GM23338 (cell line): Measurements from ENCODE around the gene FAT1. TPM values are rescaled to one million over a fixed set of nuclear protein-coding genes. Genes with fewer than 3 reads are reported as not detected.

Source experiments
- ATAC-seq: fragments of 200-7000 bp; cut with Tn5 transposase; 3 replicates; pipeline ENCODE4 v1.9.1; 2020
- DNase-seq: peaks from one replicate; pipeline ENCODE4 v3.0.0-alpha.2; 2015; ENCODE audit warnings: low spot score
- H2AFZ ChIP-seq: fragments of 200-600 bp; sonication (generic); 2 replicates; pipeline ENCODE4 v1.8.0; 2016; ENCODE audit warnings: antibody characterized with exemption, mild to moderate bottlenecking, moderate library complexity
- H3F3A ChIP-seq: fragments of 200-600 bp; sonication (generic); replicated peaks from 2 replicates; pipeline ENCODE4 v1.8.0; 2017; ENCODE audit warnings: antibody characterized with exemption, mixed run types, low read depth
- H3K27ac ChIP-seq: fragments of 200-600 bp; sonication (generic); 2 replicates; pipeline ENCODE4 v1.6.1; 2016; ENCODE audit warnings: low read depth
- H3K27me3 ChIP-seq: fragments of 200-600 bp; sonication (generic); 2 replicates; pipeline ENCODE4 v1.8.0; 2016; ENCODE audit warnings: mild to moderate bottlenecking, mixed run types, moderate library complexity; ENCODE audit not compliant: insufficient read depth
- H3K36me3 ChIP-seq: fragments of 200-600 bp; sonication (generic); 2 replicates; pipeline ENCODE4 v1.8.0; 2016; ENCODE audit warnings: mild to moderate bottlenecking; ENCODE audit not compliant: insufficient read depth
- H3K4me1 ChIP-seq: fragments of 200-600 bp; sonication (generic); 2 replicates; pipeline ENCODE4 v1.8.0; 2016; ENCODE audit warnings: mild to moderate bottlenecking, moderate library complexity; ENCODE audit not compliant: insufficient read depth
- H3K4me2 ChIP-seq: fragments of 200-600 bp; sonication (generic); 2 replicates; pipeline ENCODE4 v1.7.1; 2017; ENCODE audit warnings: mixed run types
- H3K4me3 ChIP-seq: fragments of 200-600 bp; sonication (generic); 2 replicates; pipeline ENCODE4 v1.6.1; 2016; ENCODE audit warnings: mixed run types
- H3K79me2 ChIP-seq: fragments of 200-600 bp; sonication (generic); replicated peaks from 2 replicates; pipeline ENCODE4 v1.8.0; 2017; ENCODE audit warnings: mild to moderate bottlenecking; ENCODE audit not compliant: insufficient read depth
- H3K9me2 ChIP-seq: fragments of 200-600 bp; sonication (generic); 2 replicates; pipeline ENCODE4 v1.8.0; 2017; ENCODE audit not compliant: insufficient read depth
- H4K20me1 ChIP-seq: fragments of 200-600 bp; sonication (generic); replicated peaks from 2 replicates; pipeline ENCODE4 v1.8.0; 2017; ENCODE audit warnings: mild to moderate bottlenecking; ENCODE audit not compliant: insufficient read depth
- H3K27ac Mint-ChIP-seq: 2 replicates; pipeline ENCODE4 v1.8.0; 2020; ENCODE audit warnings: inconsistent platforms, mild to moderate bottlenecking, moderate library complexity, mixed read lengths
- H3K27me3 Mint-ChIP-seq: 3 replicates; pipeline ENCODE4 v1.8.0; 2022; ENCODE audit warnings: low read depth, mild to moderate bottlenecking, moderate library complexity, mixed read lengths, inconsistent platforms; ENCODE audit not compliant: insufficient read depth, poor library complexity
- H3K36me3 Mint-ChIP-seq: 3 replicates; pipeline ENCODE4 v1.8.0; 2021; ENCODE audit warnings: low read depth, mild to moderate bottlenecking, inconsistent platforms, moderate library complexity, mixed read lengths
- H3K4me1 Mint-ChIP-seq: 3 replicates; pipeline ENCODE4 v1.8.0; 2020; ENCODE audit warnings: mild to moderate bottlenecking, inconsistent platforms, mixed read lengths
- H3K4me3 Mint-ChIP-seq: 3 replicates; pipeline ENCODE4 v1.8.0; 2021; ENCODE audit warnings: moderate library complexity, mild to moderate bottlenecking, inconsistent platforms, mixed read lengths
- H3K9me3 Mint-ChIP-seq: 3 replicates; pipeline ENCODE4 v1.8.0; 2020; ENCODE audit warnings: moderate library complexity, mild to moderate bottlenecking, inconsistent platforms, mixed read lengths
- CREB1 ChIP-seq: fragments of 250-450 bp; sonication (Bioruptor Pico); IDR thresholded peaks from 2 replicates; pipeline ENCODE4 v1.5.0; 2020; ENCODE audit warnings: low read depth, mild to moderate bottlenecking, moderate library complexity
- EZH2phosphoT487 ChIP-seq: fragments of 200-600 bp; sonication (generic); IDR thresholded peaks from one replicate; pipeline ENCODE4 v1.8.1; 2018; ENCODE audit warnings: antibody characterized with exemption; ENCODE audit not compliant: unreplicated experiment
- JUNB ChIP-seq: IDR thresholded peaks from one replicate; pipeline ENCODE4 v1.6.1; 2016; ENCODE audit warnings: antibody characterized with exemption; ENCODE audit not compliant: unreplicated experiment
- NANOG ChIP-seq: IDR thresholded peaks from 2 replicates; pipeline ENCODE4 v1.6.1; 2016; ENCODE audit warnings: antibody characterized with exemption, borderline replicate concordance
- POLR2AphosphoS5 ChIP-seq: IDR thresholded peaks from 2 replicates; pipeline ENCODE4 v1.6.1; 2016; ENCODE audit warnings: antibody characterized with exemption, low read depth
- STAT1 ChIP-seq: IDR thresholded peaks from one replicate; pipeline ENCODE4 v1.6.1; 2016; ENCODE audit warnings: antibody characterized with exemption; ENCODE audit not compliant: unreplicated experiment
- ZNF331 ChIP-seq: fragments of 250-450 bp; sonication (Bioruptor Pico); IDR thresholded peaks from 2 replicates; pipeline ENCODE4 v1.5.0; 2020; ENCODE audit warnings: low read depth, mild to moderate bottlenecking, moderate library complexity
- polyA plus RNA-seq: library from polyadenylated mRNA; unstranded; fragments of >200 nt; fragmentation: Nextera tagmentation; extraction: Ambion mirVana; gene quantifications from 2 replicates; pipeline ENCODE4 v1.2.1, GENCODE V29; 2016
- total RNA-seq: library from RNA; depleted of rRNA; stranded (reverse); fragments of >200 nt; shearing (Covaris generic); gene quantifications from 2 replicates; pipeline ENCODE4 v1.2.3, GENCODE V29; 2014
- TF ChIP-seq, protein P1 (sequence below), 2 experiments: fragments of 200-600 bp in 1 of 2; sonication (generic) in 1 of 2; conservative IDR thresholded peaks; 2 replicates each; pipeline versions ENCODE4 v1.5.1 to v1.6.1; 2016 to 2017; ENCODE audit warnings: antibody characterized with exemption in 2 of 2, low read depth in 2 of 2, mild to moderate bottlenecking in 2 of 2, moderate library complexity in 1 of 2
- TF ChIP-seq, protein P2 (sequence below): IDR thresholded peaks from one replicate; pipeline ENCODE4 v1.6.1; 2018; ENCODE audit warnings: antibody characterized with exemption; ENCODE audit not compliant: unreplicated experiment

Gene FAT1
- total and polyA plus RNA-seq, 2 experiments from 2014 or later: 37.6 to 137 TPM

DNA sequence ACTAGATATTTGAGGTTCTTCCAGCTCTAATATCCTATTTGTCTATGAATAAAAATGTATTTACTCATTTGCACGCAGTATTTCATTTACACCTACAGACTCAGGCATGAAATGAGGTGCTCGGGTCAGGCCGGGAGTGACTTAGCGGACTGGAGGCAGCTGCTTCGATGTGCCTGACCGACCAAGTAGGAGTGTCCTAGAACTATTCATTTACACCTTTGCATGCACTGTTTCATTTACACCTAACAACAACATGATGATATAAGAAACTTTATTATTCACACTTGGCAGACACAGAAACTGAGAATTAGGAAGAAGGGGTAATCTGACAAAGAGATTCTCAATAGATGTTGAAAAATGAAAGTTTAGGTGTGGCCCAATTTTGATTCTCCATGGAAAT is 28.7 kb upstream of the FAT1 start:
- Histone ChIP-seq H3K27ac (no peak overlapping the region), H3K4me2 (no peak overlapping the region), H3K9me2 (no peaks in the 10 kb centered on the region), H3K27me3 (no peaks in the 10 kb centered on the region), H3K36me3 (no peaks in the 10 kb centered on the region), H3K4me3 (no peak overlapping the region), H4K20me1 (no peaks in the 10 kb centered on the region), H3K79me2 (no peaks in the 10 kb centered on the region), H3K4me1 (no peaks in the 10 kb centered on the region), H2AFZ (no peak overlapping the region), H3F3A (no peaks in the 10 kb centered on the region)
- ATAC-seq (no peak), DNase-seq (no peak)
- Mint-ChIP-seq H3K27me3 (peaks cover 3% of the 10 kb centered on the region), H3K4me1 (no peaks in the 10 kb centered on the region), H3K36me3 (no peaks in the 10 kb centered on the region), H3K9me3 (no peaks in the 10 kb centered on the region; the same call in 2 of the 3 replicates), H3K4me3 (no peak overlapping the region), H3K27ac (no peak overlapping the region)
- TF ChIP-seq, protein P1, sequence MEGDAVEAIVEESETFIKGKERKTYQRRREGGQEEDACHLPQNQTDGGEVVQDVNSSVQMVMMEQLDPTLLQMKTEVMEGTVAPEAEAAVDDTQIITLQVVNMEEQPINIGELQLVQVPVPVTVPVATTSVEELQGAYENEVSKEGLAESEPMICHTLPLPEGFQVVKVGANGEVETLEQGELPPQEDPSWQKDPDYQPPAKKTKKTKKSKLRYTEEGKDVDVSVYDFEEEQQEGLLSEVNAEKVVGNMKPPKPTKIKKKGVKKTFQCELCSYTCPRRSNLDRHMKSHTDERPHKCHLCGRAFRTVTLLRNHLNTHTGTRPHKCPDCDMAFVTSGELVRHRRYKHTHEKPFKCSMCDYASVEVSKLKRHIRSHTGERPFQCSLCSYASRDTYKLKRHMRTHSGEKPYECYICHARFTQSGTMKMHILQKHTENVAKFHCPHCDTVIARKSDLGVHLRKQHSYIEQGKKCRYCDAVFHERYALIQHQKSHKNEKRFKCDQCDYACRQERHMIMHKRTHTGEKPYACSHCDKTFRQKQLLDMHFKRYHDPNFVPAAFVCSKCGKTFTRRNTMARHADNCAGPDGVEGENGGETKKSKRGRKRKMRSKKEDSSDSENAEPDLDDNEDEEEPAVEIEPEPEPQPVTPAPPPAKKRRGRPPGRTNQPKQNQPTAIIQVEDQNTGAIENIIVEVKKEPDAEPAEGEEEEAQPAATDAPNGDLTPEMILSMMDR (conservative IDR thresholded peaks at IDR 0.05; ENCODE audit: low read depth in 2 of 2): no peak
- TF ChIP-seq ZNF331 (CRISPR knock-in tag) (no peak), EZH2phosphoT487 (no peak)

DNA sequence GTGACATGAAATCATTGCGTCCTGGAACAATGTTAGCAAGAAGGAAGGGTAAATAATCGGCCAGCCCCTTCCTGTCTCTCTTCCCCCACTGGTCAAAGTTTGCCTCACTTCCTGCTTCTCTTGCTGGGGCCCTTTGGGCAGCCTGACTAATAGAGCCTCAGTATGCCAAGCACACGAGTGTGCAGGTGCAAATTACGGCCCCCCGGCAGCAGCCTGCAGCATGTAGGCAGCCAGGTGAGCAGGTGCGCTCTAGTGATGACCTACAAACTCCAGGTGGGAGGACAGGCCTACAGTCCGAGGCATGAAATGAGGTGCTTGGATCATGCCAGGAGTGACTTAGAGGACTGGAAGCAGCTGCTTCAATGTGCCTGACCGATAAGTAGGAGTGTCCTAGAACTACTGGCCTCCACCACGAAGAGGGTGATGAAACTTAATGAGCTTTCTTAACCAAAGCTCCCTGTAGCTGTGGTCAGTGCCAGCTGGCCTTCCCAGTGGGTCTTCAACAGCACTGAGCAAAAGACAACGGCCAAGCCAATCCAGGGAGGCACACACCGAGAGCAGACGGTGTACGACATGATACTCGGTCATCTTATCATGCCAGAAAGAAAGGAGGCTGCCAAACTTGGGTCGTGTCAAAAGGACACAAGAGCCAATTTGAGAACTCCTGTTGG is 26.1 kb upstream of the FAT1 start:
- Mint-ChIP-seq H3K9me3 (no peaks in the 10 kb centered on the region), H3K4me1 (no peaks in the 10 kb centered on the region; the same call in 2 of the 3 replicates), H3K27ac (no peak overlapping the region), H3K27me3 (peaks cover 3% of the 10 kb centered on the region), H3K36me3 (no peaks in the 10 kb centered on the region), H3K4me3 (no peak overlapping the region)
- H3K4me1 ChIP-seq: no peaks in the 10 kb centered on the region
- ATAC-seq (no peak), DNase-seq (no peak)
- H3K4me3 ChIP-seq: no peak overlapping the region
- no peaks in the 10 kb centered on the region for H3K36me3 ChIP-seq
- no peaks in the 10 kb centered on the region for H3F3A ChIP-seq
- TF ChIP-seq POLR2AphosphoS5 (no peak), JUNB (no peak), NANOG (no peak), ZNF331 (CRISPR knock-in tag) (no peak), CREB1 (CRISPR knock-in tag) (no peak), STAT1 (no peak)
- TF ChIP-seq, protein P2, sequence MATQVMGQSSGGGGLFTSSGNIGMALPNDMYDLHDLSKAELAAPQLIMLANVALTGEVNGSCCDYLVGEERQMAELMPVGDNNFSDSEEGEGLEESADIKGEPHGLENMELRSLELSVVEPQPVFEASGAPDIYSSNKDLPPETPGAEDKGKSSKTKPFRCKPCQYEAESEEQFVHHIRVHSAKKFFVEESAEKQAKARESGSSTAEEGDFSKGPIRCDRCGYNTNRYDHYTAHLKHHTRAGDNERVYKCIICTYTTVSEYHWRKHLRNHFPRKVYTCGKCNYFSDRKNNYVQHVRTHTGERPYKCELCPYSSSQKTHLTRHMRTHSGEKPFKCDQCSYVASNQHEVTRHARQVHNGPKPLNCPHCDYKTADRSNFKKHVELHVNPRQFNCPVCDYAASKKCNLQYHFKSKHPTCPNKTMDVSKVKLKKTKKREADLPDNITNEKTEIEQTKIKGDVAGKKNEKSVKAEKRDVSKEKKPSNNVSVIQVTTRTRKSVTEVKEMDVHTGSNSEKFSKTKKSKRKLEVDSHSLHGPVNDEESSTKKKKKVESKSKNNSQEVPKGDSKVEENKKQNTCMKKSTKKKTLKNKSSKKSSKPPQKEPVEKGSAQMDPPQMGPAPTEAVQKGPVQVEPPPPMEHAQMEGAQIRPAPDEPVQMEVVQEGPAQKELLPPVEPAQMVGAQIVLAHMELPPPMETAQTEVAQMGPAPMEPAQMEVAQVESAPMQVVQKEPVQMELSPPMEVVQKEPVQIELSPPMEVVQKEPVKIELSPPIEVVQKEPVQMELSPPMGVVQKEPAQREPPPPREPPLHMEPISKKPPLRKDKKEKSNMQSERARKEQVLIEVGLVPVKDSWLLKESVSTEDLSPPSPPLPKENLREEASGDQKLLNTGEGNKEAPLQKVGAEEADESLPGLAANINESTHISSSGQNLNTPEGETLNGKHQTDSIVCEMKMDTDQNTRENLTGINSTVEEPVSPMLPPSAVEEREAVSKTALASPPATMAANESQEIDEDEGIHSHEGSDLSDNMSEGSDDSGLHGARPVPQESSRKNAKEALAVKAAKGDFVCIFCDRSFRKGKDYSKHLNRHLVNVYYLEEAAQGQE: no peak
- TF ChIP-seq, protein P1 (conservative IDR thresholded peaks at IDR 0.05; ENCODE audit: low read depth in 2 of 2): no peak
- no peaks in the 10 kb centered on the region for H3K9me2 ChIP-seq
- H3K4me2 ChIP-seq: no peak overlapping the region
- no peak overlapping the region for H3K27ac ChIP-seq
- H3K27me3 ChIP-seq: no peaks in the 10 kb centered on the region
- H2AFZ ChIP-seq: 0 out of 2 replicates have a peak overlapping the region, but pooled peaks have one; percentile 50
- H4K20me1 ChIP-seq: no peaks in the 10 kb centered on the region
- no peaks in the 10 kb centered on the region for H3K79me2 ChIP-seq
